Rectal smooth muscle tissue (tissue), 1 donor: ENCODE measurements around the gene EHHADH.

Experiments
- H3K27ac ChIP-seq: one replicate; pipeline ENCODE4 v1.7.0; 2013; ENCODE audit warnings: low read depth, low read length, inconsistent platforms
- H3K27me3 ChIP-seq: one replicate; pipeline ENCODE4 v1.7.0; 2013; ENCODE audit warnings: low read length; ENCODE audit not compliant: control insufficient read depth, insufficient read depth
- H3K36me3 ChIP-seq: one replicate; pipeline ENCODE4 v1.7.0; 2013; ENCODE audit warnings: low read length; ENCODE audit not compliant: control insufficient read depth, insufficient read depth
- H3K4me1 ChIP-seq: one replicate; pipeline ENCODE4 v1.7.0; 2013; ENCODE audit warnings: low read length; ENCODE audit not compliant: control insufficient read depth, insufficient read depth
- H3K4me3 ChIP-seq: one replicate; pipeline ENCODE4 v1.7.0; 2013; ENCODE audit warnings: low read length
- H3K9ac ChIP-seq: one replicate; pipeline ENCODE4 v1.7.0; 2013; ENCODE audit warnings: low read length

EHHADH gene

GRCh38 chr3:185151101-185151963 lies 102.5 kb downstream of the EHHADH start:
- peak overlapping the region; percentile 14 for H3K9ac ChIP-seq
- peak overlapping the region; percentile 90 for H3K4me3 ChIP-seq
- H3K36me3 ChIP-seq = no peaks in the 10 kb centered on the region
- peaks cover 13% of the 10 kb centered on the region for H3K4me1 ChIP-seq
- peak overlapping the region; percentile 86 for H3K27ac ChIP-seq
- no peaks in the 10 kb centered on the region for H3K27me3 ChIP-seq

- H3K36me3 ChIP-seq = no peaks in the 10 kb centered on the region
- peak overlapping the region; percentile 86 for H3K27ac ChIP-seq
- H3K4me1 ChIP-seq = peaks cover 13% of the 10 kb centered on the region
- no peak overlapping the region for H3K9ac ChIP-seq
- H3K4me3 ChIP-seq = peak overlapping the region; percentile 90
- no peaks in the 10 kb centered on the region for H3K27me3 ChIP-seq
Observed at GRCh38 chr3:185150561-185150960, 103.3 kb downstream of the EHHADH start.

- peaks cover 21% of the 10 kb centered on the region for H3K4me1 ChIP-seq
- no peaks in the 10 kb centered on the region for H3K36me3 ChIP-seq
- H3K4me3 ChIP-seq = no peak overlapping the region
- H3K27ac ChIP-seq = peak overlapping the region; percentile 86
- H3K27me3 ChIP-seq = no peaks in the 10 kb centered on the region
- H3K9ac ChIP-seq = no peak overlapping the region
Observed at GRCh38 chr3:185149591-185149990, 104.3 kb downstream of the EHHADH start.

GRCh38 chr3:185145511-185145910 lies 108.3 kb downstream of the EHHADH start:
- H3K27me3 ChIP-seq = no peaks in the 10 kb centered on the region
- no peaks in the 10 kb centered on the region for H3K36me3 ChIP-seq
- H3K27ac ChIP-seq = peak overlapping the region; percentile 54
- no peak overlapping the region for H3K4me3 ChIP-seq
- peaks cover 19% of the 10 kb centered on the region for H3K4me1 ChIP-seq
- no peak overlapping the region for H3K9ac ChIP-seq

GRCh38 chr3:185144784-185145183 lies 109.1 kb downstream of the EHHADH start:
- Histone ChIP-seq H3K27ac (peak overlapping the region; percentile 44), H3K27me3 (no peaks in the 10 kb centered on the region), H3K9ac (no peak overlapping the region), H3K4me1 (peaks cover 16% of the 10 kb centered on the region), H3K4me3 (no peak overlapping the region), H3K36me3 (no peaks in the 10 kb centered on the region)
